SK-N-SH (cell line): Measurements from ENCODE around the gene PPP2R2B. TPM values are rescaled to one million over a fixed set of nuclear protein-coding genes. Genes with fewer than 3 reads are reported as not detected.

Experiments used
- CTCF ChIA-PET: fragments of 300-600, 350-600 bp; formaldehyde crosslinking; extraction: SDS; loops from one replicate; lab custom pipeline; 2021; lab: Yijun Ruan, JAX
- POLR2A ChIA-PET: fragments of 350-600 bp; sonication (Branson Sonifier 250); formaldehyde crosslinking; extraction: SDS; loops from one replicate; lab custom pipeline; 2020; ENCODE audit warnings: antibody characterized with exemption, inconsistent platforms; lab: Yijun Ruan, JAX
- DNase-seq: peaks from one replicate; pipeline ENCODE4 v3.0.0; 2012
- H2AFZ ChIP-seq: fragments of 200-600 bp; sonication (generic); 2 replicates; pipeline ENCODE4 v1.8.1; 2016; ENCODE audit warnings: antibody characterized with exemption, mild to moderate bottlenecking, low read depth
- H3F3A ChIP-seq: fragments of 200-600 bp; sonication (generic); replicated peaks from 2 replicates; pipeline ENCODE3; 2016; ENCODE audit warnings: antibody characterized with exemption, mild to moderate bottlenecking; ENCODE audit not compliant: insufficient read depth
- H3K27ac ChIP-seq, 2 experiments: fragments of 200-500 bp in 1 of 2; fragments of 200-600 bp in 1 of 2; sonication (Bioruptor generic) in 1 of 2; sonication (generic), shearing (Covaris generic) in 1 of 2; 2 replicates each; pipeline versions ENCODE4 v1.5.1 to v1.6.1; 2014 to 2016; ENCODE audit warnings: low read depth in 2 of 2, inconsistent platforms in 1 of 2, low read length in 1 of 2, mild to moderate bottlenecking in 1 of 2, mixed read lengths in 1 of 2
- H3K27me3 ChIP-seq: fragments of 200-600 bp; sonication (generic), shearing (Covaris generic); 2 replicates; pipeline ENCODE4 v1.6.1; 2016; ENCODE audit warnings: mixed run types; ENCODE audit not compliant: insufficient read depth
- H3K36me3 ChIP-seq, 2 experiments: fragments of 200-500 bp in 1 of 2; fragments of 200-600 bp in 1 of 2; sonication (Bioruptor generic) in 1 of 2; sonication (generic) in 1 of 2; replicated peaks in 1 of 2; 2 replicates each; pipeline versions ENCODE3 to v1.5.1; 2014 to 2016; ENCODE audit warnings: low read length in 1 of 2, mild to moderate bottlenecking in 1 of 2; ENCODE audit not compliant: insufficient read depth in 2 of 2, control insufficient read depth in 1 of 2
- H3K4me1 ChIP-seq, 2 experiments: fragments of 200-500 bp in 1 of 2; fragments of 200-600 bp in 1 of 2; sonication (Bioruptor generic) in 1 of 2; sonication (generic), shearing (Covaris generic) in 1 of 2; 2 replicates each; pipeline versions ENCODE4 v1.5.1 to v1.6.1; 2014 to 2016; ENCODE audit warnings: low read depth in 1 of 2, low read length in 1 of 2, mixed run types in 1 of 2; ENCODE audit not compliant: insufficient read depth in 2 of 2, control insufficient read depth in 1 of 2
- H3K4me2 ChIP-seq: fragments of 200-600 bp; sonication (generic), shearing (Covaris generic); 2 replicates; pipeline ENCODE4 v1.6.1; 2017; ENCODE audit warnings: mixed run types
- H3K4me3 ChIP-seq, 2 experiments: fragments of 200-500 bp in 1 of 2; fragments of 200-600 bp in 1 of 2; sonication (Bioruptor generic) in 1 of 2; sonication (generic), shearing (Covaris generic) in 1 of 2; 2 replicates each; pipeline versions ENCODE4 v1.5.1 to v1.8.1; 2014 to 2016; ENCODE audit warnings: low read depth in 2 of 2, inconsistent platforms in 1 of 2, low read length in 1 of 2, mild to moderate bottlenecking in 1 of 2, mixed read lengths in 1 of 2, moderate library complexity in 1 of 2
- H3K79me2 ChIP-seq: fragments of 200-600 bp; sonication (generic); 2 replicates; pipeline ENCODE4 v1.8.1; 2017; ENCODE audit warnings: mild to moderate bottlenecking; ENCODE audit not compliant: insufficient read depth
- H3K9ac ChIP-seq: fragments of 200-600 bp; sonication (generic); 2 replicates; pipeline ENCODE4 v1.6.1; 2017; ENCODE audit warnings: mixed run types
- H3K9me2 ChIP-seq: fragments of 200-600 bp; sonication (generic); 2 replicates; pipeline ENCODE4 v1.6.1; 2017; ENCODE audit warnings: mixed run types
- H3K9me3 ChIP-seq: fragments of 200-600 bp; sonication (generic); 2 replicates; pipeline ENCODE4 v1.6.1; 2017; ENCODE audit warnings: mixed run types, mild to moderate bottlenecking, moderate library complexity
- H4K20me1 ChIP-seq: fragments of 200-600 bp; sonication (generic); 2 replicates; pipeline ENCODE4 v1.6.1; 2017; ENCODE audit warnings: mild to moderate bottlenecking, mixed run types; ENCODE audit not compliant: insufficient read depth
- ELF1 ChIP-seq: IDR thresholded peaks from 2 replicates; pipeline ENCODE4 v1.4.0; 2012
- EP300 ChIP-seq, 2 experiments: IDR thresholded peaks; 2 replicates each; pipeline versions ENCODE4 v1.4.0 to v1.6.1; 2012; ENCODE audit warnings: borderline replicate concordance in 1 of 2, low read depth in 1 of 2, low read length in 1 of 2
- EZH2phosphoT487 ChIP-seq: fragments of 200-600 bp; sonication (generic); IDR thresholded peaks from 2 replicates; pipeline ENCODE4 v1.6.1; 2017; ENCODE audit warnings: low read depth, mixed run types, mild to moderate bottlenecking, antibody characterized with exemption, moderate library complexity, borderline replicate concordance
- FOSL2 ChIP-seq: IDR thresholded peaks from 2 replicates; pipeline ENCODE4 v1.4.0; 2012; ENCODE audit warnings: low read depth, mild to moderate bottlenecking, moderate library complexity, borderline replicate concordance
- GATA2 ChIP-seq: sonication (generic); formaldehyde crosslinking; IDR thresholded peaks from 2 replicates; pipeline ENCODE4 v1.5.0; 2020; ENCODE audit warnings: mild to moderate bottlenecking, missing genetic modification reagents
- JUND ChIP-seq: IDR thresholded peaks from 2 replicates; pipeline ENCODE4 v1.4.0; 2012
- NFIC ChIP-seq: IDR thresholded peaks from 2 replicates; pipeline ENCODE4 v1.4.0; 2012; ENCODE audit warnings: borderline replicate concordance
- NRF1 ChIP-seq: IDR thresholded peaks from 2 replicates; pipeline ENCODE4 v1.6.1; 2012; ENCODE audit warnings: low read depth, mild to moderate bottlenecking, low read length
- POLR2AphosphoS5 ChIP-seq: IDR thresholded peaks from 2 replicates; pipeline ENCODE4 v1.6.1; 2012; ENCODE audit warnings: low read depth, low read length
- RCOR1 ChIP-seq: fragments of 150-350 bp; IDR thresholded peaks from 2 replicates; pipeline ENCODE4 v1.6.1; 2017; ENCODE audit warnings: antibody characterized with exemption, low read length
- YY1 ChIP-seq: IDR thresholded peaks from 2 replicates; pipeline ENCODE4 v1.4.0; 2012; ENCODE audit warnings: low read depth, mild to moderate bottlenecking
- WGBS: methylation state at CpG from one replicate; pipeline ENCODE4 v1.1.6; 2017; ENCODE audit warnings: low lambda C conversion rate; 5-methylcytosine and 5-hydroxymethylcytosine counted together
- polyA plus RNA-seq, 3 experiments: library from polyadenylated mRNA; depleted of rRNA; stranded (reverse); fragments of >200 nt; gene quantifications; 2 replicates each; pipeline ENCODE4 v1.2.3, GENCODE V29; 2012
- TF ChIP-seq, protein P1 (sequence below): IDR thresholded peaks from 2 replicates; pipeline ENCODE4 v1.4.0; 2012; ENCODE audit warnings: low read depth, borderline replicate concordance
- TF ChIP-seq, protein P2 (sequence below): IDR thresholded peaks from 2 replicates; pipeline ENCODE4 v1.6.1; 2012; ENCODE audit warnings: mild to moderate bottlenecking, low read depth, low read length, moderate library complexity
- TF ChIP-seq, protein P3 (sequence below): fragments of 150-350 bp; IDR thresholded peaks from 2 replicates; pipeline ENCODE4 v1.6.1; 2016; ENCODE audit warnings: mild to moderate bottlenecking, low read depth, low read length
- TF ChIP-seq, protein P4 (sequence below): fragments of 200-600 bp; sonication (generic); IDR thresholded peaks from 2 replicates; pipeline ENCODE4 v1.6.1; 2017; ENCODE audit warnings: antibody characterized with exemption, mild to moderate bottlenecking, moderate library complexity

The PPP2R2B gene
- polyA plus RNA-seq, 1 of the 3 experiments (the other 2 are of a cell fraction) = 11.4 TPM

DNA sequence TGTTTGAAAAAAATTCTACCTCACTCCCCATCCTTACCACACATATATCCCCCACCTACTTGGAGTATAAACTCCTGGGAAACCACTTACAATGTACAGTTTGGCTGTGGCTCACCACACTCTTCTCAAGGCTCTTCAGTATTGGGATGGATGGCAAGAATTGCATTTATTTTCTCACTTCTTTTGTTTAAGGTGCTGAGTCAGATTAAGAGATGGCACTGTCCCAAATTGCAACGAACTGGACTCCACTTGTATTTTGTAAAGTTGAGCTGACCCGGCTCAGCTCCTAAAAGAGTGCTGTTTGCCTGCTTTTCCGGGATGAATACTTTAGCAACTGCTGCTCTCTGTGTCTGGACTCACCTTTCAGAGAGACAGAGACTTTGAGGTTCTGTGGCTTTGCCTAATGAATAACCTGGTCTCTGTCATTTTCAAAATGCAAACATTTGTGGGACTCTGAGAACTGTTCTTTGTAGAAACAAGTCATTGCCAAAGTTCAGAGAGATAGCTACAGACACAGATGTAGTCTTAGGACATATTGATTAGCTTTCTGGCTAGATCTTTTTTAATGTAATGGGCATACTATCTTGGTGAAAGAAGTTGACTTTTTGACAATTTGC lies 42.2 kb downstream of the PPP2R2B start:
- Histone ChIP-seq H3K4me1 (peaks cover 0 to 5% of the 10 kb centered on the region in 2 experiments; a peak in 2 of 4 replicates), H3K4me3 (no peak overlapping the region), H3K79me2 (no peaks in the 10 kb centered on the region), H3K27ac (no peak overlapping the region), H3K4me2 (no peak overlapping the region), H3K27me3 (no peaks in the 10 kb centered on the region), H3K9me2 (no peaks in the 10 kb centered on the region), H2AFZ (no peak overlapping the region), H3F3A (no peaks in the 10 kb centered on the region), H3K9me3 (no peaks in the 10 kb centered on the region), H4K20me1 (no peaks in the 10 kb centered on the region), H3K9ac (no peak overlapping the region), H3K36me3 (no peaks in the 10 kb centered on the region)
- no peak for DNase-seq
- 75% methylated on average over 3 of the region's 3 CpGs for WGBS
- CTCF ChIA-PET = interaction anchor here (0.9 to 1.0 kb wide), 2 partner anchors 10 to 76 kb away, joined by 3 read pairs; no protein-coding TSS in a partner anchor
- POLR2A ChIA-PET = no interaction called here
- TF ChIP-seq GATA2 (CRISPR knock-in tag) (no peak), EP300 (IDR thresholded peaks at IDR 0.05; ENCODE audit: borderline replicate concordance in 1 of 2, low read depth in 1 of 2, low read length in 1 of 2) (no peak), RCOR1 (no peak), POLR2AphosphoS5 (no peak), JUND (no peak), ELF1 (no peak), NRF1 (no peak), NFIC (no peak), YY1 (no peak), FOSL2 (no peak), EZH2phosphoT487 (no peak)
- TF ChIP-seq, protein P1, sequence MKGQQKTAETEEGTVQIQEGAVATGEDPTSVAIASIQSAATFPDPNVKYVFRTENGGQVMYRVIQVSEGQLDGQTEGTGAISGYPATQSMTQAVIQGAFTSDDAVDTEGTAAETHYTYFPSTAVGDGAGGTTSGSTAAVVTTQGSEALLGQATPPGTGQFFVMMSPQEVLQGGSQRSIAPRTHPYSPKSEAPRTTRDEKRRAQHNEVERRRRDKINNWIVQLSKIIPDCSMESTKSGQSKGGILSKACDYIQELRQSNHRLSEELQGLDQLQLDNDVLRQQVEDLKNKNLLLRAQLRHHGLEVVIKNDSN = no peak
- TF ChIP-seq, protein P2, sequence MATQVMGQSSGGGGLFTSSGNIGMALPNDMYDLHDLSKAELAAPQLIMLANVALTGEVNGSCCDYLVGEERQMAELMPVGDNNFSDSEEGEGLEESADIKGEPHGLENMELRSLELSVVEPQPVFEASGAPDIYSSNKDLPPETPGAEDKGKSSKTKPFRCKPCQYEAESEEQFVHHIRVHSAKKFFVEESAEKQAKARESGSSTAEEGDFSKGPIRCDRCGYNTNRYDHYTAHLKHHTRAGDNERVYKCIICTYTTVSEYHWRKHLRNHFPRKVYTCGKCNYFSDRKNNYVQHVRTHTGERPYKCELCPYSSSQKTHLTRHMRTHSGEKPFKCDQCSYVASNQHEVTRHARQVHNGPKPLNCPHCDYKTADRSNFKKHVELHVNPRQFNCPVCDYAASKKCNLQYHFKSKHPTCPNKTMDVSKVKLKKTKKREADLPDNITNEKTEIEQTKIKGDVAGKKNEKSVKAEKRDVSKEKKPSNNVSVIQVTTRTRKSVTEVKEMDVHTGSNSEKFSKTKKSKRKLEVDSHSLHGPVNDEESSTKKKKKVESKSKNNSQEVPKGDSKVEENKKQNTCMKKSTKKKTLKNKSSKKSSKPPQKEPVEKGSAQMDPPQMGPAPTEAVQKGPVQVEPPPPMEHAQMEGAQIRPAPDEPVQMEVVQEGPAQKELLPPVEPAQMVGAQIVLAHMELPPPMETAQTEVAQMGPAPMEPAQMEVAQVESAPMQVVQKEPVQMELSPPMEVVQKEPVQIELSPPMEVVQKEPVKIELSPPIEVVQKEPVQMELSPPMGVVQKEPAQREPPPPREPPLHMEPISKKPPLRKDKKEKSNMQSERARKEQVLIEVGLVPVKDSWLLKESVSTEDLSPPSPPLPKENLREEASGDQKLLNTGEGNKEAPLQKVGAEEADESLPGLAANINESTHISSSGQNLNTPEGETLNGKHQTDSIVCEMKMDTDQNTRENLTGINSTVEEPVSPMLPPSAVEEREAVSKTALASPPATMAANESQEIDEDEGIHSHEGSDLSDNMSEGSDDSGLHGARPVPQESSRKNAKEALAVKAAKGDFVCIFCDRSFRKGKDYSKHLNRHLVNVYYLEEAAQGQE = no peak
- TF ChIP-seq, protein P3, sequence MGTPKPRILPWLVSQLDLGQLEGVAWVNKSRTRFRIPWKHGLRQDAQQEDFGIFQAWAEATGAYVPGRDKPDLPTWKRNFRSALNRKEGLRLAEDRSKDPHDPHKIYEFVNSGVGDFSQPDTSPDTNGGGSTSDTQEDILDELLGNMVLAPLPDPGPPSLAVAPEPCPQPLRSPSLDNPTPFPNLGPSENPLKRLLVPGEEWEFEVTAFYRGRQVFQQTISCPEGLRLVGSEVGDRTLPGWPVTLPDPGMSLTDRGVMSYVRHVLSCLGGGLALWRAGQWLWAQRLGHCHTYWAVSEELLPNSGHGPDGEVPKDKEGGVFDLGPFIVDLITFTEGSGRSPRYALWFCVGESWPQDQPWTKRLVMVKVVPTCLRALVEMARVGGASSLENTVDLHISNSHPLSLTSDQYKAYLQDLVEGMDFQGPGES = no peak
- TF ChIP-seq, protein P4, sequence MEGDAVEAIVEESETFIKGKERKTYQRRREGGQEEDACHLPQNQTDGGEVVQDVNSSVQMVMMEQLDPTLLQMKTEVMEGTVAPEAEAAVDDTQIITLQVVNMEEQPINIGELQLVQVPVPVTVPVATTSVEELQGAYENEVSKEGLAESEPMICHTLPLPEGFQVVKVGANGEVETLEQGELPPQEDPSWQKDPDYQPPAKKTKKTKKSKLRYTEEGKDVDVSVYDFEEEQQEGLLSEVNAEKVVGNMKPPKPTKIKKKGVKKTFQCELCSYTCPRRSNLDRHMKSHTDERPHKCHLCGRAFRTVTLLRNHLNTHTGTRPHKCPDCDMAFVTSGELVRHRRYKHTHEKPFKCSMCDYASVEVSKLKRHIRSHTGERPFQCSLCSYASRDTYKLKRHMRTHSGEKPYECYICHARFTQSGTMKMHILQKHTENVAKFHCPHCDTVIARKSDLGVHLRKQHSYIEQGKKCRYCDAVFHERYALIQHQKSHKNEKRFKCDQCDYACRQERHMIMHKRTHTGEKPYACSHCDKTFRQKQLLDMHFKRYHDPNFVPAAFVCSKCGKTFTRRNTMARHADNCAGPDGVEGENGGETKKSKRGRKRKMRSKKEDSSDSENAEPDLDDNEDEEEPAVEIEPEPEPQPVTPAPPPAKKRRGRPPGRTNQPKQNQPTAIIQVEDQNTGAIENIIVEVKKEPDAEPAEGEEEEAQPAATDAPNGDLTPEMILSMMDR = no peak
